Neuronal stem cell (in vitro differentiated cells): Measurements from ENCODE around the gene SAYSD1.

Source experiments
- DNase-seq: peaks from one replicate; pipeline ENCODE4 v3.0.0-alpha.2; 2013; ENCODE audit warnings: low spot score
- H2AFZ ChIP-seq: one replicate; pipeline ENCODE4 v1.6.1; 2013; ENCODE audit warnings: mild to moderate bottlenecking, low read length, inconsistent platforms
- H2AK5ac ChIP-seq: 2 replicates; pipeline ENCODE4 v1.6.1; 2013; ENCODE audit warnings: low read depth, mild to moderate bottlenecking, inconsistent platforms, low read length, moderate library complexity, mixed read lengths
- H2BK120ac ChIP-seq: 2 replicates; pipeline ENCODE4 v1.6.1; 2013; ENCODE audit warnings: low read depth, mild to moderate bottlenecking, inconsistent platforms, low read length, moderate library complexity, mixed read lengths
- H2BK12ac ChIP-seq: one replicate; pipeline ENCODE4 v1.6.1; 2013; ENCODE audit warnings: low read length, inconsistent platforms
- H2BK15ac ChIP-seq: 2 replicates; pipeline ENCODE4 v1.6.1; 2013; ENCODE audit warnings: mild to moderate bottlenecking, low read length, inconsistent platforms, mixed read lengths
- H2BK5ac ChIP-seq: one replicate; pipeline ENCODE4 v1.6.1; 2013; ENCODE audit warnings: inconsistent platforms, mild to moderate bottlenecking, low read length, moderate library complexity
- H3K14ac ChIP-seq: one replicate; pipeline ENCODE4 v1.6.1; 2013; ENCODE audit warnings: low read length, inconsistent platforms
- H3K18ac ChIP-seq: 2 replicates; pipeline ENCODE4 v1.6.1; 2013; ENCODE audit warnings: low read length, inconsistent platforms
- H3K23ac ChIP-seq: 2 replicates; pipeline ENCODE4 v1.6.1; 2013; ENCODE audit warnings: low read depth, mild to moderate bottlenecking, mixed read lengths, low read length, inconsistent platforms; ENCODE audit not compliant: poor library complexity
- H3K27ac ChIP-seq: replicated peaks from 3 replicates; pipeline ENCODE4 v1.5.1; 2013; ENCODE audit warnings: low read length, inconsistent platforms
- H3K27me3 ChIP-seq, 3 experiments: 2 replicates each; pipeline ENCODE4 v1.6.1; 2013; ENCODE audit warnings: low read length in 3 of 3, mild to moderate bottlenecking in 2 of 3, inconsistent platforms in 1 of 3, low read depth in 1 of 3, mixed read lengths in 1 of 3, moderate library complexity in 1 of 3; ENCODE audit not compliant: control insufficient read depth in 3 of 3, insufficient read depth in 3 of 3
- H3K36me3 ChIP-seq, 2 donors: replicated peaks in 1 of 2; 2 replicates each; pipeline ENCODE4 v1.6.1; 2013; ENCODE audit warnings: low read length in 2 of 2; ENCODE audit not compliant: control insufficient read depth in 2 of 2, insufficient read depth in 2 of 2
- H3K4ac ChIP-seq: 2 replicates; pipeline ENCODE4 v1.6.1; 2013; ENCODE audit warnings: inconsistent platforms, mild to moderate bottlenecking, low read length, moderate library complexity
- H3K4me1 ChIP-seq, 2 donors: 1 replicate in 1 of 2; 2 replicates in 1 of 2; pipeline ENCODE4 v1.6.1; 2013; ENCODE audit warnings: low read length in 2 of 2, low read depth in 1 of 2; ENCODE audit not compliant: control insufficient read depth in 2 of 2, insufficient read depth in 1 of 2
- H3K4me2 ChIP-seq: one replicate; pipeline ENCODE4 v1.6.1; 2013; ENCODE audit warnings: mild to moderate bottlenecking, low read length, inconsistent platforms; ENCODE audit not compliant: insufficient read depth, poor library complexity, severe bottlenecking
- H3K4me3 ChIP-seq, 2 donors: 2 replicates each; pipeline ENCODE4 v1.5.1; 2013; ENCODE audit warnings: low read length in 2 of 2, mild to moderate bottlenecking in 2 of 2, inconsistent platforms in 1 of 2, moderate library complexity in 1 of 2
- H3K79me1 ChIP-seq: one replicate; pipeline ENCODE4 v1.6.1; 2013; ENCODE audit warnings: low read depth, mild to moderate bottlenecking, inconsistent platforms, low read length, moderate library complexity
- H3K9ac ChIP-seq: one replicate; pipeline ENCODE4 v1.6.1; 2013; ENCODE audit warnings: mild to moderate bottlenecking, low read depth, low read length, inconsistent platforms; ENCODE audit not compliant: poor library complexity
- H3K9me3 ChIP-seq, 2 donors: replicated peaks in 1 of 2; 2 replicates each; pipeline versions ENCODE3 to v1.6.1; 2013; ENCODE audit warnings: low read length in 2 of 2, mild to moderate bottlenecking in 2 of 2, inconsistent platforms in 1 of 2, low read depth in 1 of 2, mixed read lengths in 1 of 2, moderate library complexity in 1 of 2; ENCODE audit not compliant: control insufficient read depth in 2 of 2, insufficient read depth in 1 of 2
- H4K8ac ChIP-seq: one replicate; pipeline ENCODE4 v1.6.1; 2013; ENCODE audit warnings: low read depth, mild to moderate bottlenecking, inconsistent platforms, low read length, moderate library complexity
- H4K91ac ChIP-seq: one replicate; pipeline ENCODE4 v1.6.1; 2013; ENCODE audit warnings: low read length, low read depth, mild to moderate bottlenecking, inconsistent platforms; ENCODE audit not compliant: poor library complexity
- WGBS, 2 donors: extraction: QIAGEN DNeasy Blood & Tissue Kit; methylation state at CpG; one replicate each; pipeline ENCODE4 v1.1.7; 2013; ENCODE audit warnings: missing lambda C conversion rate in 2 of 2, mixed read lengths in 1 of 2; ENCODE audit not compliant: insufficient read length in 2 of 2, insufficient replicate concordance in 1 of 2; ENCODE audit errors: extremely low coverage in 2 of 2; 5-methylcytosine and 5-hydroxymethylcytosine counted together

The SAYSD1 gene

DNA sequence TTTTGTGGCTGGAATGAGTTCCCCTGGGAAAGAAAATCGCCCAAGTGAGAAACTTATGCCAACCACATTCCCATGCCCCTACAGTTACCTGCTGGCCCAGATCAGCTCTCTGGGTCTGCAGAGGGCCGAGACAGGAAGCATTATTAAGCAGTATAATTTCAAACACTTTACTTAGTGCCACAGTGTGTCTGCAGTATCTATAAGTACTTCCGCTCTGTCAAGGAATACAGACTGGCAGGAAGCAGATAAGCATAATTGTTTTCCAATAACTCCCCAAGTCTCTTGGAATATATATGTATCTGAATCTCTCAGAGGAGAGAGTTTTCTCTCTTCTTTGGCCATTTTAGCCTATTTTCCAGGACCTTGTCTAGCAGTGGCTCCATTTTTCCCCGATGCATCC, 24.9 kb downstream of the SAYSD1 start:
- Histone ChIP-seq H3K18ac (no peak overlapping the region), H2BK120ac (no peak overlapping the region), H3K9me3 (no peaks in the 10 kb centered on the region), H3K4me3 (no peak overlapping the region), H3K14ac (no peak overlapping the region), H3K36me3 (no peaks in the 10 kb centered on the region), H2BK15ac (no peak overlapping the region), H2AK5ac (no peak overlapping the region), H3K9ac (no peak overlapping the region), H3K4me1 (peaks cover 6 to 8% of the 10 kb centered on the region in 2 donors), H3K27ac (no peak overlapping the region), H4K8ac (no peak overlapping the region), H3K4me2 (no peak overlapping the region), H3K4ac (no peak overlapping the region), H2BK12ac (no peak overlapping the region), H2BK5ac (no peak overlapping the region), H3K27me3 (peaks cover 0 to 39% (median 0%) of the 10 kb centered on the region in 3 experiments), H2AFZ (no peak overlapping the region), H3K79me1 (no peaks in the 10 kb centered on the region), H3K23ac (no peak overlapping the region), H4K91ac (no peak overlapping the region)
- no CpG with 5 or more reads among the region's 4 CpGs for WGBS, 2 donors
- no peak for DNase-seq

DNA sequence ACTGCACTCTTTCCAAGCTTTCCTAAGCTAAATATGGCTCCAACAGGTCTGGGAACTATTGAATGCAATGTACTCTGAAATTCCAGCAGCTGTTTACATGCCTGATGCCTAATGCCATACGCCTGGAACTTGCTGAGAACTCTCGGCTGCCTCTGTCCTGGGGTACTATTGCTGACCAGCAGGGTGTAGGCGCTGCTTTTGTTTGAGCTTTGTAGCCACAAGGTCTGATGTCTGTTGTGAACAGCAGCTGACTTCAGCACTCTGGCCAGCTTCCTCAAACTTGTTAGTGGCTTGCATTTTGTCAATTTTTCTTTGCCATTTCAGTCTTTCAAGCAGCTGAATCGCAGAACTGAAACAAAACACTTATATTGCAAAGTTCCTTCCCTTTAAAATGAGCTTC, 26.7 kb downstream of the SAYSD1 start:
- H2BK15ac ChIP-seq: no peak overlapping the region
- no peak overlapping the region for H2BK12ac ChIP-seq

DNA sequence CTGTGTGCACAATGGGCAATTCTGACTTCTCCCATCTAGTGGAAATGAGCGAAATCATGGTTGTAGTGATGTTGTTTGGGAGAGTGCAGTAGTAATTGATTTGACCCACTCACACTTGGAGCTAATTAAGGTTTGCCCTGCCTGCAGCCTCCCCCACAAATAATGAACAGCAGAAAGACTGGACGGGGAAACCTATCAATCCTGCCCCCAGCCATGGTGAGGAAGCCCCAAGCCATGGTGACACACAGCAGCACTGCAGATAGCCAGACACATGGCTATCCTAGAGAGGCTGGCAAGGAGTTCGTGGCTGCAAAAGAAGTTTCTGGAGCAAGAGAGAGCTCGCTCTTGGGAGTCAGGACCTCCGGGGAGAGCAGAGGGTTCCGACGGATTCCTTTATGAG, 27.8 kb downstream of the SAYSD1 start:
- Histone ChIP-seq H2AK5ac (no peak overlapping the region), H3K36me3 (no peaks in the 10 kb centered on the region), H3K27ac (no peak overlapping the region), H3K9ac (no peak overlapping the region), H4K8ac (no peak overlapping the region), H3K18ac (no peak overlapping the region), H2BK120ac (no peak overlapping the region), H2BK12ac (no peak overlapping the region), H3K14ac (no peak overlapping the region), H3K27me3 (peaks cover 0 to 40% (median 0%) of the 10 kb centered on the region in 3 experiments), H3K9me3 (no peaks in the 10 kb centered on the region), H2BK15ac (no peak overlapping the region), H2AFZ (no peak overlapping the region), H3K4me2 (no peak overlapping the region), H3K79me1 (no peaks in the 10 kb centered on the region), H4K91ac (no peak overlapping the region), H3K23ac (no peak overlapping the region), H2BK5ac (no peak overlapping the region), H3K4ac (no peak overlapping the region), H3K4me3 (no peak overlapping the region), H3K4me1 (peaks cover 6 to 8% of the 10 kb centered on the region in 2 donors)
- no CpG with 5 or more reads among the region's 7 CpGs for WGBS, 2 donors
- DNase-seq: no peak

More for the DNA sequence above, 26.7 kb downstream of the SAYSD1 start:
- H3K4me2 ChIP-seq: no peak overlapping the region
- no peak overlapping the region for H3K27ac ChIP-seq
- DNase-seq: peak; percentile 73
- no peak overlapping the region for H3K9ac ChIP-seq
- H4K91ac ChIP-seq: no peak overlapping the region
- no peak overlapping the region for H2BK120ac ChIP-seq
- no peaks in the 10 kb centered on the region for H3K9me3 ChIP-seq
- H3K14ac ChIP-seq: no peak overlapping the region
- H2BK5ac ChIP-seq: no peak overlapping the region
- no peak overlapping the region for H4K8ac ChIP-seq
- H3K4ac ChIP-seq: no peak overlapping the region
- no peak overlapping the region for H3K4me3 ChIP-seq
- H3K79me1 ChIP-seq: no peaks in the 10 kb centered on the region
- no peak overlapping the region for H3K18ac ChIP-seq
- H2AK5ac ChIP-seq: no peak overlapping the region
- no CpG with 5 or more reads among the region's 4 CpGs for WGBS, 2 donors
- peaks cover 0 to 44% (median 0%) of the 10 kb centered on the region in 3 experiments for H3K27me3 ChIP-seq
- H2AFZ ChIP-seq: no peak overlapping the region
- H3K4me1 ChIP-seq: peaks cover 6 to 8% of the 10 kb centered on the region in 2 donors
- no peaks in the 10 kb centered on the region for H3K36me3 ChIP-seq
- H3K23ac ChIP-seq: no peak overlapping the region

DNA sequence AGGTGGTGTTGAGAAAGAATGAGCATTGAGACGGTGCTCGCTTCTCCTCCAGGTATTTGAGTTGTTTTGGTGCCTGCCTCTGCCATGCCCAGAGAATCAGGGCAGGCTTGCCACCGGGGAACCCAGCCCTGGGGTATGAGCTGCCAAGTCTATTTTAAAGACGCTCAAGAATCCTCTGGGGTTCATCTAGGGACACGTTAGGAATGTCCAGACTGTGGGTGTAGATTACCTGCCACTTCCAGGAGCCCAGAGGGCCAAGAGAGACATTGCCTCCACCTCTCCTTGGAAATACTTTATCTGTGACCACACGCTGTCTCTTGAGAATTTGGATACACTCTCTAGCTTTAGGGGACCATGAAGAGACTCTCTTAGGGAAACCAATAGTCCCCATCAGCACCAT, 28.3 kb downstream of the SAYSD1 start:
- Histone ChIP-seq H2BK15ac (no peak overlapping the region), H3K27me3 (peaks cover 0 to 38% (median 0%) of the 10 kb centered on the region in 3 experiments), H3K9ac (no peak overlapping the region), H3K36me3 (no peaks in the 10 kb centered on the region), H4K91ac (no peak overlapping the region), H3K4me1 (peaks cover 6 to 8% of the 10 kb centered on the region in 2 donors), H3K4me3 (no peak overlapping the region), H2AK5ac (no peak overlapping the region), H3K14ac (no peak overlapping the region), H3K4ac (no peak overlapping the region), H2BK12ac (no peak overlapping the region), H3K23ac (no peak overlapping the region), H4K8ac (no peak overlapping the region), H3K9me3 (no peaks in the 10 kb centered on the region), H3K4me2 (no peak overlapping the region), H3K27ac (no peak overlapping the region), H2AFZ (no peak overlapping the region), H3K18ac (no peak overlapping the region), H2BK120ac (no peak overlapping the region), H3K79me1 (no peaks in the 10 kb centered on the region), H2BK5ac (no peak overlapping the region)
- no peak for DNase-seq
- no CpG with 5 or more reads among the region's 6 CpGs for WGBS, 2 donors
